ENCODE measurements around the gene MIB1.
"Not testable (repeated sequence)": the region's sequence is repeated elsewhere in the genome, so short reads cannot be mapped to it uniquely, and the experiment has no call there.

MIB1 gene

DNA sequence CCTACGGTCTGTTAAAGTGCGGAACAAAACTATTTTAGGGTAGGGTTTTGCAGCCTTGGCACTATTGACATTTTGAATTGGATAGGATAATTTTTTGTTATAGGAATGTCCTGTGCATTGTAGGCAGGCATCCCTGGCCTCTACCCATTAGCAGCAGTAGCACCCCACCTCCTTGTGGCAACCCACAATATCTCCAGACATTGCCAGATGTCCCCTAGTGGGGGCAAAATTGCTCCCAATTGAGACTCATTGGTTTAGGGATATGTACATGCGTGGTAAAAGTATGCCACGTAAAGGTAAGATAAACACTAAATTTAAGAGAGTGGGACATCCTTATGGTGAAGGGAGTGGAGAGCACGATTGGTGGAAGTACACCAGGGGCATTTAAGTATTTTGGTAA lies 4.6 kb downstream of the MIB1 start:
- no peak for DNase-seq

DNA sequence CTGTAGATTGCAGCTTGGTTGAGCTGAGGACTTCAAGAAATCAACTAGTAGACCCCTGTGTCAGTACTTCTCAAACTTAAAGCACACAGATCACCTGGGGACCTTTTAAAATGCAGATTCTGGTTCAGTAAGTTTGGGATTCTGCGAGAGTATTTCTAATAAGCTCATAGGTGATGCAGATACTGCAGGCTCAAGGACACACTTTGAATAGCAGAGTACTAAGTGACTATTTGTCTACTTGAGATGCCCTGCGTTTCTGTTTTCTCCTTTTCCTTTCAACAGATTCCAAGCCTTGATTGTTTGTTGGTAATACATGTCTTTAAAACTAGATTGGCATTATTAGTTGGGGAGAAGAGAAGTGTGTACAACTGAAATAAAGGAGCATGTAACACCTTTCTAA lies 6.7 kb downstream of the MIB1 start:
- DNase-seq: no peak

DNA sequence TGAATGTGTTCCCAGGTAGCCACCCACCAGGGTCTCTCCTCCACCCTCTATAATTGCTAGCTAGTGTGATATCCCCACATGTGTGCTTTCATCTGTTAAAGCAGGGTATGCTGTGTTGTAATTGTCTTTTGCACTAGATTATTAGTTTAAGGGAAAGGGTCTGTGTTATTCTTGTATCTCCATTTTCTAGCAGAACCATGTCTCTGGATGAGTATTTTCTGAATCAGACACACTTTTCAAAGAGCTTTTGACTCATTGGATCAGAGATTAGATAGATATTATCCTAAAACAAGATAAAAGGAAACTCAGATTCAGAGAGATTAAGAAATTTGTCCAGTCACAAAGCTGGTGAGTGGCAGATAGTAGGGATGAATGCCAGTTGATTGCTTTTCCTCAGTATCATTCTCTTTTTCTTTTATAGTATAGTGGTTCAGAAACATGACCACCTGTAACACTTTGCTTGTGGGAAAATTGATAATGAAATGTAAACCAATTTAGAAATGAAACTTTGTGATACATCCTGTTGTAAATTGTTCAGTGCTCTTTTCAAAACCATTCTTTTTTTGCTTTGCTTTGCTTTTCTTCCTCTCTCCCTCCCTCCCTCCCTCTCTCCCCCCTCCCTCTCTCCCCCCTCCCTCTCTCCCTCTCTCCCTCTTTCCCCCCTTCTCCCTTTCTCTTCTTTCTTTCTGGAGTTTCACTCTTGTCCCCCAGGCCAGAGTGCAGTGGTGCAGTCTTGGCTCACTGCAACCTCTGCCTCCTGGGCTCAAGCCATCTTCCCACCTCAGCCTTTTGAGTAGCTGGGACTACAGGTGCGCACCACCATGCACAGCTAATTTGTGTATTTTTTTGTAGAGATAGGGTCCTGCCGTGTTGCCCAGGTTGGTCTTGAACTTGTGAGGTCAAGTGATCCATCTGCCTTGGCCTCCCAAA lies 7.4 kb downstream of the MIB1 start:
- DNase-seq: no peak

DNA sequence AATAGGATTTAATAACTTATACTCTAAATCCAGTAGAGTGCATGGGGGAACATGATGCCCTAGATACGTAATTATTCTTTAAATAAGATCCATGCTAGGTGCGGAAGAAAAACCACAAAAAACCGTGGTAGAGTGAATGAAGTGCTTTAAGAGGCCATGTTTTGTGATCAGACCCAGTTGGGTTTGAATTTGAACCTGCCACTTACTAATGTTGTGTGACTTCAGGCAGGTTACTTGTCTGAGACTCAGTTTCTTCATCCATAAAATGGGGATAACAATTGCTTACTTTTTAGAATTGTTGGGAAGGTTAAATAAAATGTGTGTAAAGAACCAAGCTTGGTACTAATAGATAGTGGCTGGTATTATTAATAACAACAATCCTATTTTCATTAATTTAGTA lies 17.2 kb downstream of the MIB1 start:
- DNase-seq: no peak

DNA sequence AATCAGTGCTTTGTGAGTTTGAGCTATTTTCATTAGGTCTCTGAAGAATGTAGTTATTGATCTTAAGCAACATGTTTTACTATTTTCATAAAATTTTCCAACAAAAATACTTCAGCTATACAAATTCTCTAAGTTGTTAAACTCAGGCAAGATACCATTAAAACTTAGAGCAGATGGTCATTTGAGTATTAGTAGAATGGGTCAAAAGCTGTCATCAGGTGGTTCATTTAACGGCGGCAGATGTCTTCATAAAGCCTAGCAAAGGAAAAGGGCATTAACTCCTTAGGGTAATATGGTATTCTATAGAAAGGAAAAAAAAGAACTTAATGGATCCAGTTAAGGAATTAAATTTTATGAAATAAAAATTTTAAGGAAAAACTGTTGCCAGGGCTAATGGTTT lies 19.2 kb downstream of the MIB1 start:
- DNase-seq: no peak

DNA sequence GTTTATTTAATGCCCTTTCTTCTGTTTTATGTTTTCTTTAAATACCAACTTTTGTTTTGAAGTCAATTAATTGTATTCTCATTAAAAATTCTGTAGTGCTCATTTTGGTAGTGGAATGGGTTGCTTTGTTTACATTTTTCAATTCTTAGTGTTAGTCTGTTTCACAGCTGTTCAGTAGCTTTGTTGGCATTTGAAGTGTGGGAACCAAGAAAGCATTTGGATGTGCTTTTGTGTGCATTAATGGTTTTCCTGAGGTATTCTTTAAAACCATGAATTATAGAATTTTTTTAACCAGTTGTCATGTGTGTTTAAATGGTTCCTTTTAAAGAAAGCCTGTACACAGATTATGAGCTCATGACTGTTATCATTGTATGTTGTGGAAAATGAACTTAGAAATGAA lies 19.7 kb downstream of the MIB1 start:
- DNase-seq: no peak

DNA sequence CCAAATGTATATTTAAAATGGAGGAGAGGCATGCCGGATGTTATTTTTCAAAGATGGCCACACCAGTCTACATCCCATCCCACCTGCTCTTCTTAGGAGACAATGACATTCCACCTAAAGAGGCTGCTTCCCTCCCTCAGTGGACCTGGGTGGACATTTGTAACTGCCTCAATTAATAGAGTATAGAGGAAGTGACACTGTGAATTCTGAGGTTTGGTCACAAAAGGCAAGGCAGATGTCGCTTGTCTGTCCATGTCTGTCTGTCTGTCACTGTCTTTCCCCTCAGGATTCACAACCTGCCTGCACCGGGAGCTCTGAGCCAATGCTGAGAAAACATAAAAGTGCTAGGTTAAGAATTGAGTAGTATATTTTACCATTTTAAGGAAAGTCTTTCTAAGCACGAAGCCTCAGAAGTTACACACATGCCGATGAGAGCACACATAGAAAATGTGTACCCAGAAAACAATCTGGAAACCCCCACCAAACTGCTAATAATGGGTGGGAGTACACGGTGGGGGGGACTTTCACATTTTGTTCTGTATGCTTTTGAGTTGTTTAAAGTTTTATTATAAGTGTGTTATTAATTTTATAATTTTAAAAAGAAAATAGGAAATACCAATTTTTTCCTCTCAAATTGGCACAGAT lies 21.0 kb downstream of the MIB1 start:
- no peak for DNase-seq

DNA sequence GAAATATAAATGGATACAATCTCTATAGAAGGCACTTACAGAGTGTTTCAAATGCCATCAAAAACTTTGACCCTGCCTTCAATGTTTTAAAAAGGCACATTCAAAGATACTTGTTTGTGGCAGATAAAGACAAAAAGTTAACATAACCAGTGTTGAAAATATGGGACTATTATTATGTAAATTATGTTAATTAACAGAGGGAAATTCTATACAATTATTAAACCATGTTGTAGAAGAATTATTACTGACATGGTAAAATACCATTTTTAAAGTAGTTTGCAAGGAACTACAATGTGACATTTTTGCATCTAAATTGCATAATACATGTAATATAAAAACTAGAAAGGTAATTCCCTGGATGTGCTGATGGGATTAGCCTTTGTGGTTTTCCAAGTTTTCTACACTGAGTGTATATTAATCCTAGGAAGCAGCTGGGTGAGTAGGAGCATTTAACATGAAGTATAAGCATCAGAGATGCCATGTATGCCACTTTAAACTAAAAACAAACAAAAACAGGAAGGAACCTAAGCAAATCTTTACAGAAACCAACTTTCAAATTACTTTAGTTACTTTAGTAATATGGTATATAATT lies 21.7 kb downstream of the MIB1 start:
- DNase-seq: no peak

DNA sequence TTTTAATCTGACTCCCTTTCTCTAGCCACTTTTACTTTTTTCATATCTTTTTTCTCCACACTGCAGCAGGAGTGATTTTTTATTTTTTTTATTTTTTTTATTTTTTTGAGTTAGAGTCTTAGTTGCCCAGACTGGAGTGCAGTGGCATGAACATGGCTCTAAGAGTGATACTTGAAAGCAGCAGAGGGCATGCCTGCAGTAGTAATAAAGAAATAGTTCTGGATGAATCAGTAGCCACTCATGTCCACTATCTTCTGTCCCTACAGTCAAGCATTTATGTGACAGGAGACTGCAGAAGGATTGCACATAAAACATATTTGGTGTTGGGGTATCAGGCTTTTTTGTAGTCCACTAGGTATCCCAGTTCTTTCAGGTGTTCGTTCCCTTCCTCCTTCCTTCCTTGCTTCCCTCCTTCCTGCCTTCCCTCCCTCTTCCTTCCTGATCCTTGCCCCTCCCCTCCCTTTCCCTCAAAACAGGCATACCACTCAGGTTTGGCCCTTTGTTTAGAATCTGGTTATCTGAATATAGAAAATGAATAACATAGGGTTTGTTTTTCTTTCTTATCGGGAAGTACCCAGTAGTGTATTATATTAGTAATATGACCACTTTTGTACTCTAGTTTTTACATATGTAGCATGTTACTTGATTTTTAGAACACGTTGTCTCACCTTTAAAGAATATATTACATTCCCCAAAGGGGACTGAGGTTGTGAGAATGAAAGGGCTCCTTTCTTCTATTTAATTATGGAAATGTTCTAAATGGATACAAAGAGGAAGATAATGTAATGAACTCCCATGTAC lies 23.5 kb downstream of the MIB1 start:
- no peak for DNase-seq

DNA sequence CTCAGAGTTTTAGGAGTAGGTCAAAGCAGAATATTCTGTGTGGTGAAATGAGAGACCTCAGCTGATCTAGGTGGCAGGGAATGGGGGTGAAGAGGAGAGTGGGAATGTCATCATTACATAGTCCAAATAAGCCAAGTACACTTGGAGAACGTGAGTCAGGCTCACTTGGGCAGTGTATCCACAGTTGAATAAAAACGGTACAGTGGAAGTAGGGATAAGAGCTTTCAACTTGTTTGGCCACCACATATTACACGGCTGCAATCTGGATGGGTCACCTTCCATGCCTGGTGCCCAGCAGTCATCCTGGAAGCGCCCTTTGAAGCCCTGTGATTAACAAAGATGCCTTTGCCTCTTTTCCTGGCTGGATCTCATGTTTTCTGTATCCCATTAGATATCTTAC lies 28.6 kb downstream of the MIB1 start:
- DNase-seq: no peak

DNA sequence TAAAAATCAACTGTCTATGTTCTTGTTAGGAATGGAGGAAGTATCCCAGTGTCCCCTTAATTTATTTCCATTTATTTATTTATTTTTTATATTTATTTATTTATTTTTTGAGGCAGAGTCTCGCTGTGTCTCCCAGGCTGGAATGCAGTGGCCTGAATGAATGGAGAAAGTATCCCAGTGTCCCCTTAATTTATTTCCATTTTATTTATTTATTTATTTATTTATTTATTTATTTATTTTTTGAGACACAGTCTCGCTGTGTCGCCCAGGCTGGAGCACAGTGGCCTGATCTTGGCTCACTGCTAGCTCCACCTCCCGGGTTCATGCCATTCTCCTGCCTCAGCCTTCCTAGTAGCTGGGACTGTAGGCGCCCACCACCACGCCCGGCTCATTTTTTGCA lies 34.1 kb downstream of the MIB1 start:
- DNase-seq: no peak

DNA sequence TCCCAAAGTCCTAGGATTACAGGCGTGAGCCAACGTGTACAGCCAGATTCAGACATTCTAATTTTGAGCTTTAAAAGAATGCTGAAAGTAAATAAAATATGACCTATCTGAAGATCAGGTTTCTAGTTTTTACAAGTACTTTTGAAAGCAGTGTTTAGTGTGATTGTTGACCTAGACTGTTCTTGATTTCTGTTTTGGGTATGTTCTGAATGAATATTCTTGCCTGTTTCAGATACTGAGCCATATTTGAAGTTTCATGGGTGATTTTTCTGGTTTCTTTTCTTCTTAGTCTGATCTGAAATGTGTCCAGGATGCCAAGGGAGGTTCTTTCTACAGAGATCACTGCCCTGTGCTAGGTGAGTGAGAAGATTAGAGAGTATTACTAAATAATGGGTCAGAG lies 37.2 kb downstream of the MIB1 start:
- DNase-seq: no peak

DNA sequence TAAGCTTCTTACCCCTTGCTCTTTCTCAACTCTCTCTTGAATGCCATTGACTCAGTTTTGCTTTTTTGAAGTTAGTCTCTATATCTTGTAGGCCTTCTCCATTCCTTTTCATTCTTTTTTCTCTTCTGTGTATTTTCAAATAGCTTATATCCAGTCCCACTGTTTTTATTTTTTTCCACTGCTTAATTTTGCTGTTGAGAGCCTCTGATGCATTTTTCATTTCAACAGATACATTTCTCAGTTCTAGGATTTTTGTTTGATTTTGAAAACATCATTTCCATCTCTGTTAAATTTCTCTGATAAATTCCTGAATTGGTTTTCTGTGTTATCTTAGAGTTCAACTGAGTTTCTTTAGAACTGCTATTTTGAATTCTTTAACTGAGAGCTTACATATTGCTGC lies 45.9 kb downstream of the MIB1 start:
- DNase-seq: no peak

DNA sequence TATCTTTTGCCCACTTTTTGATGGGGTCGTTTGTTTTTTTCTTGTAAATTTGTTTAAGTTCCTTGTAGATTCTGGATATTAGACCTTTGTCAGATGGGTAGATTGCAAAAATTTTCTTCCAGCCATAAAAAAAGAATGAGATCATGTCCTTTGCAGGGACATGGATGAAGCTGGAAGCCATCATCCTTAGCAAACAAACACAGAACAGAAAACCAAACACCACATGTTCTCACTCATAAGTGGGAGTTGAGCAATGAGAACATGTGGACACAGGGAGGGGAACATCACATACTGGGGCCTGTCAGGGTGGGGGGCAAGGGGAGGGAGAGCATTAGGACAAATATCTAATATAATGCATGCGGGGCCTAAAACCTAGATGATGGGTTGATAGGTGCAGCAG lies 55.5 kb downstream of the MIB1 start:
- not testable (repeated sequence) for DNase-seq

DNA sequence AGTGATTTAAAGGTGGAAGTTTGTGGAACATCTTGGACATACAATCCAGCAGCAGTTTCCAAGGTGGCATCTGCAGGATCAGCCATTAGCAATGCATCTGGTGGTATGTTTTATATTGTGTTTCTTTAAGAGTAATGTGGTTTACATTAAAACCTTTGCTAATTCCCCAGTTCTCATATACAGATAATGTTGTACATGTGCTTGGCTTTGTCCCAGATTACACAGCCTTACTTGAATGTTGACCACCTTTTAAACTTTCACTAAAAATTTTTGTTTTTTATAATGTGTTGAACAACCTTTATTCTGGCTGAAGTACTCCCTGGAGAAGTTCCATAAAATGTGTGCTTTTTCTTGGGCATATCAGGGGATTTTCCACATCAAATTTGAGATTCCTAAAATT lies 57.5 kb downstream of the MIB1 start:
- DNase-seq: no peak

DNA sequence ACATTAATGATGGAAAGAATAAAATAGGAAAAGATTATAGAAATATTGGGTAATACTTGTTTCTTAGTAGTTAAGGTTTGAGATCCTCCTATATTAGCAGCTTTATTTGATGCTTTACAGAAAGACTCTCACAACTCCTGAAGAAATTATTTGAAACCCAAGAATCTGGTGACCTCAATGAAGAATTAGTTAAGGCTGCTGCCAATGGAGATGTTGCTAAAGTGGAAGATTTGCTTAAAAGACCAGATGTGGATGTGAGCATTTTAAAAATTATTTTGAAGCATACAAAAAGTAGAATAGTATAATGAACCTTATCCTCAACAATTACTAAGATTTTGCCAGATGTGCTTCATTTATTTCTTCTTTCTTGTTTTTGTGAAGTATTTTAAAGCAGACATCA lies 59.1 kb downstream of the MIB1 start:
- DNase-seq: no peak

DNA sequence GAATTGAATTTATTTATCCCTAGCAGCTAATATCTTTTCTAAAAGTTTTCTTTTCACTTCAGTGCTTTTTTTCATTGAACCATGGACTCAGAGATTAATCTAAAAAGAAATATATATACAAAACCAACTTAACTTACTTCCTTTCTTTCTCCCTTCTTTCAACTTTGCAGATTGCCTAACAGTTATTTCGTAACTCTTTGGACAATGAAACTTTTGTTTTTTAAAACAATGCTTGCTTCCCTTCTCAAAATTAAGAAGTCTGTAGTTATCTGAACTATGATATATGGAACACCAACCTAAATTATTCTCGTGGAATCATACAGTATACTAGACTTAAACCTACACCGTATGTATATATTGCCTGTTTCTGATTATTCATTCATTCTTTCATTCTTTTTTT lies 62.9 kb downstream of the MIB1 start:
- no peak for DNase-seq

DNA sequence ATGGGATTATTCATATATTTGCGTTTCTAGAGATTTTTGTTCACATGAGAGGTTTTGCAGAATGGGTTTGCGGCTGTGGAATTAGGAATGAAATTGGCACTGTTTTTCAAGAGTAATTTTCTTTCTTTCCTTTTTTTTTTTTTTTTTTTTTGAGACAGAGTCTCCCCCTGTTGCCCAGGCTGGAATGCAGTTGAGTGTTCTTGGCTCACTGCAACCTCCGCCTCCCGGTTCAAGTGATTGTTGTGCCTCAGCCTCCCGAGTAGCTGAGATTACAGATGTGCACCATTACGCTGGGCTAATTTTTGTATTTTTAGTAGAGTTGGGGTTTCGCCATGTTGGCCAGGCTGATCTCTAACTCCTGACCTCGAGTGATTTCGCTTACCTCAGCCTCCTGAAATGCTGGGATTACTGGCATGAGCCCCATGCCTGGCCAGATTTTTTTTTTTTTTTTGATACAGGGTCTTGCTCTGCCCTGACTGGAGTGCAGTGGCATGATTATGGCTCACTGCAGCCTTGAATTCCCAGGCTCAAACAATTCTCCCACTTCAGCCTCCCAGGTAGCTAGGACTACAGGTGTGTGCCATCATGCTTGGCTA lies 65.3 kb downstream of the MIB1 start:
- no peak for DNase-seq

DNA sequence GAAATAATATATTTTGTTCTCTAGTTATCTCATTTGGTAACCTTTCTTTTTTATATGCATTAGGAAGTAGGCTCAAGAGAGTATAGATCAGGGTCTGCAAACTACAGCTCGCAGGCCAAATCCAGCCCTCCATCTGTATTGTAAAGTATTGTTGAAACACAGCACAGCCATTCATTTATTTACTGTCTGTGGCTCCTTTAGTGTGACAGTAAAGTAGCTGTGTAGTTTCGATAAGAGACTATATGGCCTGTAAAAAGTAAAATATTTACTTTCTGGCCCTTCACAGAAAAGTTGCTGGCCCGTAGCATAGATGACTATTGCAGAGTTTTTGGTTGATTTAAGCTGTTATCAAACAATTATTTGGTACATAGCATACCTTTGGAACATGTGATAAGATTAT lies 67.6 kb downstream of the MIB1 start:
- no peak for DNase-seq

DNA sequence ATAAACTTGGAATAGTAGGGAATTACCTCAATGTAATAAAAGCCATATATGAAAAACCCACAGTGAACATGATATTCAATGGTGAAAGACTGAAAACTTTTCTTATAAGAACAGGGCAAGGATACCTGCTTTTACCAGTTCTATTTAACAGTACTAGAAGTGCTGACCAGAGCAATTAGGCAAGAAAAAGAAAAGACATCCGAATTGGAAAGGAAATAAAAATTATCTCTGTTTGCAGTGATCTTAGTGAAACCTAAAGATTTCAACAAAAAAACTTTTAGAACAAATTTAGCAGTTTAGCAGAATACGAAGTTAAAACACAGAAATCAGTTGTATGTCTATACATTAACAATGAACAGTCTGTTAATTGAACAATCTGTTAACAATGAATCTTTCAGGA lies 69.1 kb downstream of the MIB1 start:
- no peak for DNase-seq

DNA sequence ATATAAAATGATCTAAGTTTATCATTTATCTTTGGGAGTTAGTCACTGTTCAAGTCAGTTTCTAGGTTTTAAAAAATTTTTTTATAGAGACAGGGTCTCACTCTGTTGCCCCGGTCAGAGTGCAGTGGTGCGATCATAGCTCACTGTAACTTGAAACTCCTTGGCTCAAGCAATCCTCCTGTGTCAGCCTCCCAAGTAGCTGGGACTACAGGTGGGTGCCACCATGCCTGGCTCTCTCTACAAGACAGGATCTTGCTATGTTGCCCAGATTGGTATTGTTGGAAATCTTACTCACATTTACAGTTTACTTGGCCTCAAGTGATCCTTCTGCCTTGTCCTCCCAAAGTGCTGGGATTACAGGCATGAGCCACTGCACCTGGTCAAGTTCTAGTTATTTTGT lies 74.5 kb downstream of the MIB1 start:
- DNase-seq: no peak

DNA sequence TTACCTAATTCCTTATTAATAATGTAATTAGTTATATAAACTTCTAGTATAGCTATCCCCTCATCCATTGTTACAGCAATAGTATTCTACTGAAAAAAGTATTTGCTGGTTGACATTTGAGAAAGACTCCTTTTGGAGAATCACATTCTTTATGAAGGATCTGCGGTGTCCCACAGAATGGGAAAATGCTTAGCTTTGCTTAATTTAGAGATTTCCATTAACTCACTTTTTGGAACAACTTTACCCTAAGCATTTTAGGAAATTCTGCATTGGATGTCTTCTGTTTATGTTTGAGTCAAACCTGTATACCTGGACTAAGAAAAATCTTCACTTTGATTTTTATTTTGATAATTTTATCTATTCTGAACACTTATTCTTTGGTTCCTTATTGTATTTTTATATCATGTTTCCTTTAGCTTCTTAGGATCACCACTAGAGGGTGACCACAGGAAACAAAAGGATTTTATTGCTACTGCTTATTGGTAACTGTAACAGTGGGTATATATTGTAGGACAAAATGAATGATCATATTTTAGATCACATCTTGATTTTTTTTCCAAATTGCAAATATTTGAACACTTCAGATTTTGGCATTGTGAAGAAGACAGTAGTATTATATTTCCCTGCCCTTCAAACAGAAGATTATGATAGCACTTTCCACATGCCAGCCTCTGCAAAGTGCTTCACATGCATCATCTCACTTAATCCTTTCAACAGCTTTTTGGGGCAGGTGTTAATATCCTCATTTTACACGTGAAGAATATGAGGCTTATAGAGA lies 79.6 kb downstream of the MIB1 start:
- DNase-seq: no peak

Measured in right forelimb (tissue), 1 donor.